ENCODE results near the gene MYL5.

Gene MYL5

GRCh38 chr4:708631-708933 is 34.2 kb downstream of the MYL5 start:
- DNase-seq, result no peak

- DNase-seq, result no peak
Observed at GRCh38 chr4:709348-709747, 35.0 kb downstream of the MYL5 start.

- DNase-seq, result no peak
Observed at GRCh38 chr4:710116-710515, 35.8 kb downstream of the MYL5 start.

- DNase-seq, result no peak
Observed at GRCh38 chr4:710916-711315, 36.6 kb downstream of the MYL5 start.

- no peak for DNase-seq
Observed at GRCh38 chr4:712093-712492, 37.8 kb downstream of the MYL5 start.

GRCh38 chr4:712916-713632 is 38.7 kb downstream of the MYL5 start:
- DNase-seq, result no peak

- no peak for DNase-seq
Observed at GRCh38 chr4:714087-714486, 39.7 kb downstream of the MYL5 start.

- DNase-seq, result no peak
Observed at GRCh38 chr4:717601-718320, 43.4 kb downstream of the MYL5 start.

GRCh38 chr4:718460-718859 is 44.1 kb downstream of the MYL5 start:
- no peak for DNase-seq

- DNase-seq, result no peak
Observed at GRCh38 chr4:720111-720860, 45.9 kb downstream of the MYL5 start.

GRCh38 chr4:721261-722168 is 47.2 kb downstream of the MYL5 start:
- no peak for DNase-seq

- no peak for DNase-seq
Observed at GRCh38 chr4:722169-722725, 47.9 kb downstream of the MYL5 start.

- no peak for DNase-seq
Observed at GRCh38 chr4:722851-723360, 48.6 kb downstream of the MYL5 start.

GRCh38 chr4:723751-724530 is 49.6 kb downstream of the MYL5 start:
- DNase-seq, result no peak

- DNase-seq, result no peak
Observed at GRCh38 chr4:725391-726234, 51.3 kb downstream of the MYL5 start.

GRCh38 chr4:726235-726787 is 52.0 kb downstream of the MYL5 start:
- DNase-seq, result no peak

GRCh38 chr4:726838-727237 is 52.5 kb downstream of the MYL5 start:
- no peak for DNase-seq

- no peak for DNase-seq
Observed at GRCh38 chr4:727576-727975, 53.2 kb downstream of the MYL5 start.

- DNase-seq, result no peak
Observed at GRCh38 chr4:729336-730315, 55.3 kb downstream of the MYL5 start.
